Measurements from ENCODE around the gene CPB1.

Gene CPB1

GRCh38 chr3:148833223-148833622, 5.6 kb downstream of the CPB1 start:
- DNase-seq = no peak

GRCh38 chr3:148839805-148840204, 12.2 kb downstream of the CPB1 start:
- DNase-seq = no peak

- no peak for DNase-seq
Measured at GRCh38 chr3:148840451-148840850, 12.8 kb downstream of the CPB1 start.

GRCh38 chr3:148845756-148846395, 18.3 kb downstream of the CPB1 start:
- DNase-seq = no peak

GRCh38 chr3:148847351-148847750, 19.7 kb downstream of the CPB1 start:
- DNase-seq = no peak

- no peak for DNase-seq
Measured at GRCh38 chr3:148848410-148848809, 20.8 kb downstream of the CPB1 start.

GRCh38 chr3:148852271-148852992, 24.8 kb downstream of the CPB1 start:
- DNase-seq = no peak

GRCh38 chr3:148853076-148853475, 25.5 kb downstream of the CPB1 start:
- no peak for DNase-seq

GRCh38 chr3:148854061-148854460, 26.4 kb downstream of the CPB1 start:
- DNase-seq = no peak

GRCh38 chr3:148856384-148856783, 28.8 kb downstream of the CPB1 start:
- no peak for DNase-seq

GRCh38 chr3:148857316-148857715, 29.7 kb downstream of the CPB1 start:
- DNase-seq = no peak

GRCh38 chr3:148861277-148861869, 33.8 kb downstream of the CPB1 start:
- peak; percentile 39 for DNase-seq

- DNase-seq = no peak
Measured at GRCh38 chr3:148863297-148863696, 35.7 kb downstream of the CPB1 start.

- DNase-seq = no peak
Measured at GRCh38 chr3:148863814-148864213, 36.2 kb downstream of the CPB1 start.

- DNase-seq = no peak
Measured at GRCh38 chr3:148865049-148865448, 37.4 kb downstream of the CPB1 start, which contains the start of gene CPA3. Gene CPA3, plus strand, starts transcription at chr3:148865296. Its CDS starts 12 bp downstream, at chr3:148865308.

GRCh38 chr3:148866261-148866660, 38.6 kb downstream of the CPB1 start:
- DNase-seq = no peak

- no peak for DNase-seq
Measured at GRCh38 chr3:148873270-148873927, 45.8 kb downstream of the CPB1 start.

- DNase-seq = no peak
Measured at GRCh38 chr3:148873977-148874376, 46.4 kb downstream of the CPB1 start.

- no peak for DNase-seq
Measured at GRCh38 chr3:148878095-148878494, 50.5 kb downstream of the CPB1 start.

- no peak for DNase-seq
Measured at GRCh38 chr3:148879256-148879655, 51.6 kb downstream of the CPB1 start.

GRCh38 chr3:148880681-148881080, 53.1 kb downstream of the CPB1 start:
- peak; percentile 6 for DNase-seq

- no peak for DNase-seq
Measured at GRCh38 chr3:148881286-148881685, 53.7 kb downstream of the CPB1 start.

- DNase-seq = no peak
Measured at GRCh38 chr3:148882288-148882687, 54.7 kb downstream of the CPB1 start.

- no peak for DNase-seq
Measured at GRCh38 chr3:148883163-148883562, 55.6 kb downstream of the CPB1 start.
